Endothelial cell of umbilical vein (primary cell): ENCODE measurements around the gene WIZ.

Experiments used
- GATA2 ChIP-seq: IDR thresholded peaks from 2 replicates; pipeline ENCODE4 v1.7.0; 2011; ENCODE audit warnings: low read depth, mild to moderate bottlenecking, moderate library complexity, mixed read lengths, low read length; ENCODE audit not compliant: insufficient read length, insufficient read depth
- POLR2A ChIP-seq: IDR thresholded peaks from 2 replicates; pipeline ENCODE4 v1.6.1; 2012; ENCODE audit warnings: low read depth, mild to moderate bottlenecking, control low read depth, low read length
- POLR2AphosphoS5 ChIP-seq: IDR thresholded peaks from 2 replicates; pipeline ENCODE4 v1.6.1; 2012; ENCODE audit warnings: low read depth, mild to moderate bottlenecking, control low read depth, low read length, moderate library complexity; ENCODE audit not compliant: insufficient read depth
- TF ChIP-seq, protein P1 (sequence below), 2 donors: IDR thresholded peaks; 1 replicate in 1 of 2; 2 replicates in 1 of 2; pipeline ENCODE4 v1.5.1; 2011; ENCODE audit warnings: low read length in 2 of 2, mild to moderate bottlenecking in 2 of 2, moderate library complexity in 2 of 2, control low read depth in 1 of 2, inconsistent platforms in 1 of 2, low read depth in 1 of 2; ENCODE audit not compliant: insufficient read depth in 1 of 2; ENCODE audit errors: extremely low read depth in 1 of 2
- TF ChIP-seq, protein P2 (sequence below): IDR thresholded peaks from 2 replicates; pipeline ENCODE4 v1.6.1; 2011; ENCODE audit not compliant: insufficient read depth, insufficient read length

DNA sequence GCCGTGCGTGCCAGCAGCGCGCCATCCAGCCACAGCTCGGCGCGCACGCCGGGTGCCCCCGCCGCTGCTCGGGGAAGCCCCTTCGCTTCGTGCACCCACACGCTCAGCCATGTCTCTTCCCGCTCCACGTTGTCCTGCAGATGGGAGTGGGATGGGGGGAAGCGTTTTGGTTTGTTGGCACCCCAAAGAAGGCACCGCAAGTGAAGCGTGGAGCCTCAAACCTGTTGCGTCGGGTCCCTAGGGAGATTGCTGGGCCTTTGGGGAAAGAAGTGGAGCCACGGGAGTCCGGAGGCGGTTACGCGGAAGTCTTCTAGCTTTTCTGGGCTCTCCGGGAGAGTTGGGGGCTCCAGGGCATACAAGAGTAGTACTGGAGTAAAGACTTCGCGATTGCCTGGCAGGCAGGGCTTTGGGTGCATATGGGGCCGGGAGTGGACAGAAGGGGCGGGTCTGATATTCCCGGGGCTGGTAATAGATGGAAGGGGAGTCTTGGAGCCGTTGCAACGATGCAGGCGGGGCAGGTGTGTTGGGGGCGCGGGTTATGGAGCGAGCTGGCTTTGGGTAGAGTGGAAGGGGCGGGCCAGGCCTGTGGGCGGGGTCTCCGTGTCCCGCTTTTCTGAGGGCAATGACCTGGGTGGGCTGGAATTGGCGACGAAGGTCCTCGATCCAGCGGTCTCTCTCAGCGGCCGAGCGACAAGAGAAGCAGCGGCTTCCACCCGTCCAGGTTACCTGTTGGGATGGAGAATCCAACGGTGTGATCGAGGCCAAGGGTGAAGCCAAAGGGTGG lies 8.1 kb upstream of the WIZ start:
- TF ChIP-seq POLR2A: no peak
- TF ChIP-seq, protein P1, sequence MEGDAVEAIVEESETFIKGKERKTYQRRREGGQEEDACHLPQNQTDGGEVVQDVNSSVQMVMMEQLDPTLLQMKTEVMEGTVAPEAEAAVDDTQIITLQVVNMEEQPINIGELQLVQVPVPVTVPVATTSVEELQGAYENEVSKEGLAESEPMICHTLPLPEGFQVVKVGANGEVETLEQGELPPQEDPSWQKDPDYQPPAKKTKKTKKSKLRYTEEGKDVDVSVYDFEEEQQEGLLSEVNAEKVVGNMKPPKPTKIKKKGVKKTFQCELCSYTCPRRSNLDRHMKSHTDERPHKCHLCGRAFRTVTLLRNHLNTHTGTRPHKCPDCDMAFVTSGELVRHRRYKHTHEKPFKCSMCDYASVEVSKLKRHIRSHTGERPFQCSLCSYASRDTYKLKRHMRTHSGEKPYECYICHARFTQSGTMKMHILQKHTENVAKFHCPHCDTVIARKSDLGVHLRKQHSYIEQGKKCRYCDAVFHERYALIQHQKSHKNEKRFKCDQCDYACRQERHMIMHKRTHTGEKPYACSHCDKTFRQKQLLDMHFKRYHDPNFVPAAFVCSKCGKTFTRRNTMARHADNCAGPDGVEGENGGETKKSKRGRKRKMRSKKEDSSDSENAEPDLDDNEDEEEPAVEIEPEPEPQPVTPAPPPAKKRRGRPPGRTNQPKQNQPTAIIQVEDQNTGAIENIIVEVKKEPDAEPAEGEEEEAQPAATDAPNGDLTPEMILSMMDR (IDR thresholded peaks at IDR 0.05; ENCODE audit: extremely low read depth in 1 of 2, insufficient read depth in 1 of 2, low read depth in 1 of 2, low read length in 2 of 2): no peak
- TF ChIP-seq GATA2: no peak
- TF ChIP-seq, protein P2, sequence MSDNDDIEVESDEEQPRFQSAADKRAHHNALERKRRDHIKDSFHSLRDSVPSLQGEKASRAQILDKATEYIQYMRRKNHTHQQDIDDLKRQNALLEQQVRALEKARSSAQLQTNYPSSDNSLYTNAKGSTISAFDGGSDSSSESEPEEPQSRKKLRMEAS: no peak
- TF ChIP-seq POLR2AphosphoS5: no peak
